HG03045 (cell line): ENCODE measurements around the gene ARFGEF3.
"Not testable (repeated sequence)": the region's sequence is repeated elsewhere in the genome, so short reads cannot be mapped to it uniquely, and the experiment has no call there.

Experiments
- ATAC-seq: cut with Tn5 transposase; IDR thresholded peaks from one replicate; pipeline ENCODE4 v1.9.1; 2021; ENCODE audit warnings: mild to moderate bottlenecking, moderate library complexity; ENCODE audit not compliant: unreplicated experiment

The ARFGEF3 gene

GRCh38 chr6:138206862-138207261 lies 45.1 kb downstream of the ARFGEF3 start:
- ATAC-seq = no peak

GRCh38 chr6:138211048-138211581 lies 49.4 kb downstream of the ARFGEF3 start:
- no peak for ATAC-seq

DNA sequence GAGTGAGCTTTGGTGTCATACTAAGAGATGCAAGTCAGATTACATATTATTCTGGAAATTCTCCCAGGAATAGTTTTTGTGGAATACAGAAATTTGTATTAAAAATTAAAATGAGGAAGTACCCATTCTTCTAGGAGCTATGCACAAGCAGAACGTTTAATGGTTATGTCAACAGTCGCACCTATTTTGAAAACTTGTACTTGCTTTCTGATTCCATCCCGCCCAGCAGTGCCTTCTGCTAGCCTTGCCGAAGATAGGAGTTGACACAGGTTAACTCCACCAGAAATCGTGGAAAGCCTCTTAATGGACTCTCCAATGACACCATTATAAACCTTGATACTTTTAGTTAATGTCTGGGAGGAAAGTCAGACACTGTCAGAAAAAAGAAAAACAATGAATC lies 49.9 kb downstream of the ARFGEF3 start:
- no peak for ATAC-seq

DNA sequence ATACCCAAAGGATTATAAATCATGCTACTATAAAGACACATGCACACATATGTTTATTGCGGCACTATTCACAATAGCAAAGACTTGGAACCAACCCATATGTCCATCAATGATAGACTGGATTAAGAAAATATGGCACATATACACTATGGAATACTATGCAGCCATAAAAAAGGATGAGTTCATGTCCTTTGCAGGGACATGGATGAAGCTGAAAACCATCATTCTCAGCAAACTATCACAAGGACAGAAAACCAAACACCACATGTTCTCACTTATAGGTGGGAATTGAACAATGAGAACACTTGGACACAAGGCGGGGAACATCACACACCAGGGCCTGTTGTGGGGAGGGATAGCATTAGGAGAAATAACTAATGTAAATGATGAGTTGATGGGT lies 50.8 kb downstream of the ARFGEF3 start:
- ATAC-seq = not testable (repeated sequence)

DNA sequence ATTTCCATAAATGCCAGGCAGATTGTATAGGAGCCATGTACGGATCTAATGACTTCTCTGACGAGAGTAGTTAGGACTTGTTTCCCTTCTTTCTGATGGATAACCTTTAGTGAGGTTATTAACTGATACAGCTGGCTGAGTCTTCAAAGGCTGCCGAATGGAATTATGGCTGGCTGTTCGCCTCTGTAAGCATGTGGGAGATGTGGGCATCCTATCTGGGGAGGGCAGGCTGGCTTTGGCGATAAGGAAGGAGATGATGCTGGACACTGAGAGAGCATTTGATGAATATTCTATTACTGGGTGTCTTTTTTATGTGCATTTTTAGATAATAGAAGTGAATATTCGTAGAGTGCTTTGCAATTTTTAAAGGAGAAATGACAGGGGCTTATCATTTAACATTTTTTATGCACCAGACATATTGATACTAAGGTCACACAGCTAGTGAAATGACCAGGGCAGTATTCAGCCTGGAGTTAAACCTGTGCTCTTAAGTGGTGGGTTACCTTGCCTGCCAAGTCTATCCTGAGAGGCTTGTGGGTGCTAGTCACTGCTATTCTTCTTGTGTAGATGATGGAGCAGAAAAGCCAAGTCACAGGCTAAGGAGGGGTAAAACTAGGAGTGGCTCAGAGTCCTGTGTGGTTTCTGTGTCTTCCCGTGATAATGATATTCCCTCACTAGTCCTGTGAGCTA lies 53.5 kb downstream of the ARFGEF3 start:
- no peak for ATAC-seq

DNA sequence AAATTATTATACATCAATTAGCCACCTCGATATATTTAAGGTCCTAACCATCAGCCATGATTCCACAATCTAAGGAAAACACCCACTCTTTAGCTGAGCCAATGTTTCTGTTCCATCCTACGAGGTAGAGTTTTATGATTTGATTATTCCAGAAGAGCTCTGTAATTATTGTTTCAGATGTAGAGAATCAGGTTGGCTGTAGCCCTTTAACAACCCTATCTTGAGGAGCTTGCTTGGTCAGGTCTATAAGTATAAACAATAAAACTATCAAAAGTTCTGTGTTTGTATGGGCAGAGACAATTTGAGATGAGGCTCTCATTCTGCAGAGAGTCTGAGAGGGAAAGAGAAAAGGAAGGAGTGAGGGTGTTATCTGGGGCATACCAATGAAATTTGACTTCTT lies 56.7 kb downstream of the ARFGEF3 start, which contains the start of gene PBOV1:
Gene PBOV1, minus strand, starts transcription at position 43 of the 400 bp plus-strand sequence. CDS start 96 bp downstream, outside the sequence.
- no peak for ATAC-seq

GRCh38 chr6:138219398-138219797 lies 57.7 kb downstream of the ARFGEF3 start:
- ATAC-seq = no peak

- ATAC-seq = no peak
Observed at GRCh38 chr6:138219901-138220300, 58.2 kb downstream of the ARFGEF3 start.

GRCh38 chr6:138222901-138223546 lies 61.3 kb downstream of the ARFGEF3 start:
- no peak for ATAC-seq

- ATAC-seq = no peak
Observed at GRCh38 chr6:138225953-138226352, 64.2 kb downstream of the ARFGEF3 start.

- no peak for ATAC-seq
Observed at GRCh38 chr6:138226700-138227315, 65.1 kb downstream of the ARFGEF3 start.

- no peak for ATAC-seq
Observed at GRCh38 chr6:138227316-138227781, 65.6 kb downstream of the ARFGEF3 start.

DNA sequence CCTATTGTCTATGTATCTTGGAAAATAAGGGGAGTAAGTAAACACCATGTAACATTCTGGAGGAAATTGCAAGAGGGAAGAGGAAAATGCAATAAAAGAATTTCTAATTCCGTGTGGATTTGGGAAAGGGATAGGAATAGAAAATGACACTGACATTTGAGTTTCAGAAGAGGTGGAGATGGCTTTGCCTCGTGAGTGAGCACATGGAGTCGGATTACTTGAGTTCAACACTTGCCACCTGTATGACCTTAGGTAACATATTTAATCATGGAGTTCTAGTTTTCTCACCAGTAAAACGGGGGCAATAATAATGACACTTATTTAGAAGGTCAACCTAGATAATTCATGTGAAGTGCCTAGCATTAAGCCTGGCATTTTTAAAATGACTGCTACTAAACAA lies 67.3 kb downstream of the ARFGEF3 start:
- ATAC-seq = no peak

DNA sequence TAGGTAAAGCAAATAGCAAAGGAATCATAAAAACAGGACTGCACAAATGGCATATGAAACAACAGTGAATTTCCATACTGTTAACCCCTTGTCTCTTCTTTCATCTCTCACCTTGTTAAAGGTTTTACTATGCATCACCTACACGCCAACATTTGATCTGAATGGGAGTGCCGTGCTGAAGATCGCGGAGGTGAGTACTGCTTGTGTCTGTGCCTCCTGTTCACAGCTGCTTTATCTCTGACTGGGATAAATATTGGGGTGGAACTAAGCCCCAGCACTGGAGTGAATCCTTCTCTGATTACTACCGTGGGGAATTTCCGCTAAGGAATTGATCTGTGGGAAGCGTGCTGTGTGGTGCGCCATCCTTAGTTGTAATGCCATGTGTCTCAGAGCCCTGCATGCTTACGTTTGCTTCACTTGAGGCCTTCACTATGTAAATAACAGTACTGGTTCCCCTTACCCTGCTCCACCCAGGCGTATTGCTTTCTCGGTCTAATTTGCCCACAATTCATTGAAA lies 68.0 kb downstream of the ARFGEF3 start:
- ATAC-seq = no peak

- ATAC-seq = no peak
Observed at GRCh38 chr6:138230221-138230620, 68.5 kb downstream of the ARFGEF3 start.

DNA sequence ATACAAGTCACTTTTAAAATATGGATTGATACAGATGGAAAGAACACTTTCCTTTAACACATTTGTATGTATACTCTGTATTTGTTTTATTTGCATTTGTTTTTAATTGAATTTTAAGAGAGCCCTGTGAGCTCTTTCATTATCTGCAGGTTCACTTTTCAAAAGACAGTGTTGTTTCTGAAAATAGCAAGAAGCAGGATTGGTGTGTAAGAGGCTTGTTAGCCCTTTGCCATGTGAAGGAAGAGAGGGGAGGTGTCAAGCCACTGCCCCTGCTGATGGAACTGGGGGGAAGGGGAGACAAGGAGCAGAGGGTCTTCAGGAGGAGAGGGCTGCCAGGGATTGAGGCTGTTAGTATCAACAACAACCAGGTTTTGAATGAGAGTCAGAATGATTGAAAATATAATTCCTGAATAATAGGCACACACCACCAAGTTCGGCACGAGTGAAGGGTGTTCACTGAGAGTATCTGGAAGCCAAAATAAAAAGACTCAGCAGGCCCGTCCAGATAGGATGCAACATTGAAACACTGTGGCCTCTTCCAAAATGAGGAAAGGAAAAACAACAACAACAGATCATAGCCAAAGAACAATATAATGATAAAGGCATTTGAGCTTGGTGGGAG lies 69.1 kb downstream of the ARFGEF3 start:
- no peak for ATAC-seq

- ATAC-seq = no peak
Observed at GRCh38 chr6:138231381-138231886, 69.7 kb downstream of the ARFGEF3 start.

DNA sequence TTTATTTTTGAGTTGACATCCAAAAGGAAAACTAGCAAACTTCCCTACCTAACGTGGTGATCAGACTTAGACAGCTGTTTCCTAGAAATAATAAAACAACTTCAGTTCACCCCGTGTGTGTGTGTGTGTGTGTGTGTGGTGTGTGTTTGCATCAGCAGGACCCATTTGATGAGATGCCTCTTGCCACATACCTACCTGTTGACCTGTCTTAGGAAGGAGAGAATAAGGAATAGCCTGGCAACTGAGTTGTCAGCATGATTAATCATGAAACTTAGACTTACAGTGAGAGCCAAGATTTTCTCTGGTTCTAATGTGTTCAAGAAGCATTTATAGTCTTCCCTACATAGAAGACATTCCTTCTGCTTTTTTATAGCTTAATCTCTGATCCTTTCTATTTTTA lies 72.6 kb downstream of the ARFGEF3 start:
- ATAC-seq = no peak

GRCh38 chr6:138235205-138235604 lies 73.5 kb downstream of the ARFGEF3 start:
- ATAC-seq = no peak

- no peak for ATAC-seq
Observed at GRCh38 chr6:138235693-138236092, 74.0 kb downstream of the ARFGEF3 start.

DNA sequence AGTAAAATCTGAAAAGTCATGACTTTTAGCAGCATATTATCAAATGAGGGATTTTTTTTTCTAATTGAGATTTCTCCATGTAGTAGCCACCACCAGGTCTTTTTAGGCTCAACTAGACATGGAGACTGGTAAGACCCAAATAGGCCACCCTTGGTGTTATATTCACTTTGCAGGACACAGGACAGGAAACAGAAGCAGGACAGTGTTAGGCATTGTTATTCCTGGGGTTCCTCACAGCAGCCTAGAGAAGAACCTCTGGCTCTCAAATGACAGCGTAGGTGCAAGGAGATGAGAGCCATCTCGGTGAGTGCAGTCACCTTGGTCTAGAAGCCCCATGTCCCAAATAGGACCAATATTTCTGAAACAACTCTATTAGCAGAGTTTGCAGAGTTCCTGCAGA lies 75.7 kb downstream of the ARFGEF3 start:
- ATAC-seq = no peak
